Lung (tissue), 12 donors: ENCODE measurements around the gene GET3. TPM values are rescaled to one million over a fixed set of nuclear protein-coding genes. Genes with fewer than 3 reads are reported as not detected.

Experiments used
- ATAC-seq: fragments of 200-7000 bp; cut with Tn5 transposase; one replicate; pipeline ENCODE4 v1.9.1; 2020; ENCODE audit warnings: moderate number of reproducible peaks; ENCODE audit not compliant: insufficient read depth, low FRiP score
- DNase-seq, 3 donors: peaks; one replicate each; pipeline ENCODE4 v3.0.0-alpha.2; 2013 to 2017
- H3K27ac ChIP-seq, 2 donors: one replicate each; pipeline ENCODE4 v1.5.1; 2013; ENCODE audit warnings: mild to moderate bottlenecking in 2 of 2, moderate library complexity in 2 of 2, control low read depth in 1 of 2, inconsistent platforms in 1 of 2, low read depth in 1 of 2, low read length in 1 of 2
- H3K27me3 ChIP-seq, 3 donors: one replicate each; pipeline ENCODE4 v1.5.1; 2013; ENCODE audit warnings: low read length in 2 of 3; ENCODE audit not compliant: control insufficient read depth in 3 of 3, insufficient read depth in 3 of 3
- H3K36me3 ChIP-seq, 4 donors: one replicate each; pipeline ENCODE4 v1.5.1; 2013; ENCODE audit warnings: low read length in 4 of 4, mild to moderate bottlenecking in 1 of 4, moderate library complexity in 1 of 4; ENCODE audit not compliant: control insufficient read depth in 4 of 4, insufficient read depth in 4 of 4
- H3K4me1 ChIP-seq, 5 donors: one replicate each; pipeline ENCODE4 v1.5.1; 2013; ENCODE audit warnings: low read length in 5 of 5, mild to moderate bottlenecking in 2 of 5, moderate library complexity in 1 of 5; ENCODE audit not compliant: control insufficient read depth in 5 of 5, insufficient read depth in 5 of 5
- H3K4me3 ChIP-seq: one replicate; pipeline ENCODE4 v1.5.1; 2013; ENCODE audit warnings: mild to moderate bottlenecking, control low read depth, moderate library complexity
- H3K9ac ChIP-seq, 2 donors: one replicate each; pipeline ENCODE4 v1.5.1; 2013; ENCODE audit warnings: low read length in 2 of 2, control low read depth in 1 of 2; ENCODE audit not compliant: insufficient read depth in 1 of 2
- H3K9me3 ChIP-seq, 4 donors: one replicate each; pipeline ENCODE4 v1.5.1; 2013; ENCODE audit warnings: low read length in 3 of 4, mild to moderate bottlenecking in 1 of 4, moderate library complexity in 1 of 4; ENCODE audit not compliant: control insufficient read depth in 4 of 4, insufficient read depth in 3 of 4
- CTCF ChIP-seq: IDR thresholded peaks from 2 replicates; pipeline ENCODE4 v1.5.1; 2012; ENCODE audit warnings: mild to moderate bottlenecking; ENCODE audit errors: control extremely low read depth, extremely low read depth
- WGBS, 2 donors: extraction: QIAGEN DNeasy Blood & Tissue Kit; methylation state at CpG; one replicate each; pipeline ENCODE4 v1.1.7; 2013; 5-methylcytosine and 5-hydroxymethylcytosine counted together
- polyA plus RNA-seq, 2 donors: library from polyadenylated mRNA; stranded (reverse); fragments of 200-250 nt; gene quantifications; one replicate each; pipeline ENCODE4 v1.2.1, GENCODE V29; 2013
- total RNA-seq, 2 donors: library from RNA; depleted of rRNA in 1 of 2; stranded (reverse); fragments of >200 nt in 1 of 2; gene quantifications; one replicate each; pipeline ENCODE4 v1.2.1, GENCODE V29; 2014 to 2021
- donor health status: control.
- donor health status: control.
- donor health status: Bipolar disorder and iron deficiency.
- donor health status: healthy.
- donor health status: DM: yes; HTN: yes; CAD: no.

The GET3 gene
- total and polyA plus RNA-seq, 4 donors, result 33.4 to 112 (median 76.9) TPM

GRCh38 chr19:12749938-12750521, 12.7 kb downstream of the GET3 start:
- no peak overlapping the region for H3K4me3 ChIP-seq
- no peak for TF ChIP-seq CTCF
- DNase-seq (no peak), ATAC-seq (no peak)
- H3K4me1 ChIP-seq, result peaks cover 0 to 4% (median 0%) of the 10 kb centered on the region in 5 donors
- peaks cover 0 to 11% (median 2%) of the 10 kb centered on the region in 4 donors for H3K9me3 ChIP-seq
- peaks cover 0 to 16% (median 6%) of the 10 kb centered on the region in 3 donors for H3K27me3 ChIP-seq
- 36 to 37% methylated on average over 24 of the region's 24 CpGs for WGBS, 2 donors
- no peak overlapping the region for H3K9ac ChIP-seq
- peaks cover 5 to 24% (median 17%) of the 10 kb centered on the region in 4 donors for H3K36me3 ChIP-seq
- H3K27ac ChIP-seq, result no peak overlapping the region

- H3K27me3 ChIP-seq, result peaks cover 0 to 16% (median 6%) of the 10 kb centered on the region in 3 donors
- WGBS, 2 donors, result 72 to 73% methylated on average over 9 of the region's 9 CpGs
- no peak overlapping the region for H3K4me3 ChIP-seq
- no peak for DNase-seq
- no peak for TF ChIP-seq CTCF
- ATAC-seq, result no peak
- no peak overlapping the region for H3K9ac ChIP-seq
- no peak overlapping the region for H3K27ac ChIP-seq
- H3K36me3 ChIP-seq, result peaks cover 5 to 17% (median 16%) of the 10 kb centered on the region in 4 donors
- H3K9me3 ChIP-seq, result peaks cover 0 to 11% (median 2%) of the 10 kb centered on the region in 4 donors
- peaks cover 0 to 4% (median 0%) of the 10 kb centered on the region in 5 donors for H3K4me1 ChIP-seq
Observed at GRCh38 chr19:12750851-12751250, 13.6 kb downstream of the GET3 start.

GRCh38 chr19:12751635-12752034, 14.3 kb downstream of the GET3 start, which contains the start of gene BEST2:
TSS of gene BEST2 (plus strand) at chr19:12751791. CDS start at chr19:12752593, 802 bp downstream.
- no peak within 1 kb of the TSS for H3K4me3 ChIP-seq
- 49 to 51% methylated on average over 14 of the region's 14 CpGs for WGBS, 2 donors
- peaks cover 5 to 16% (median 12%) of the 10 kb centered on the region in 4 donors for H3K36me3 ChIP-seq
- no peak within 1 kb of the TSS for H3K9ac ChIP-seq
- H3K27me3 ChIP-seq, result peaks cover 0 to 16% (median 6%) of the 10 kb centered on the region in 3 donors
- ATAC-seq (no peak), DNase-seq (no peak)
- no peak within 1 kb of the TSS for H3K27ac ChIP-seq
- peaks cover 0 to 11% (median 2%) of the 10 kb centered on the region in 4 donors for H3K9me3 ChIP-seq
- TF ChIP-seq CTCF, result no peak
- H3K4me1 ChIP-seq, result peaks cover 0 to 4% (median 0%) of the 10 kb centered on the region in 5 donors
